Jurkat, Clone E6-1 (cell line): ENCODE measurements around the gene C12orf56.
"Not testable (repeated sequence)": the region's sequence is repeated elsewhere in the genome, so short reads cannot be mapped to it uniquely, and the experiment has no call there.

Experiments
- DNase-seq: peaks from one replicate; pipeline ENCODE4 v3.0.0-alpha.2; 2011; ENCODE audit warnings: low read depth, low spot score
- H3K4me3 ChIP-seq: 2 replicates; pipeline ENCODE4 v1.5.1; 2011; ENCODE audit warnings: mild to moderate bottlenecking, low read length, control low read depth, moderate library complexity

The C12orf56 gene

GRCh38 chr12:64256166-64256800 lies 134.3 kb downstream of the C12orf56 start:
- peak; percentile 26 for DNase-seq
- no peak overlapping the region for H3K4me3 ChIP-seq

GRCh38 chr12:64255249-64255648 lies 135.3 kb downstream of the C12orf56 start:
- no peak for DNase-seq
- H3K4me3 ChIP-seq = no peak overlapping the region

- no peak for DNase-seq
- no peak overlapping the region for H3K4me3 ChIP-seq
Observed at GRCh38 chr12:64253356-64253755, 137.2 kb downstream of the C12orf56 start.

- no peak overlapping the region for H3K4me3 ChIP-seq
- no peak for DNase-seq
Observed at GRCh38 chr12:64252681-64253080, 137.9 kb downstream of the C12orf56 start.

GRCh38 chr12:64243809-64244208 lies 146.7 kb downstream of the C12orf56 start:
- DNase-seq = no peak
- no peak overlapping the region for H3K4me3 ChIP-seq

- DNase-seq = no peak
- no peak overlapping the region for H3K4me3 ChIP-seq
Observed at GRCh38 chr12:64240781-64241180, 149.8 kb downstream of the C12orf56 start.

- no peak overlapping the region for H3K4me3 ChIP-seq
- DNase-seq = no peak
Observed at GRCh38 chr12:64237382-64237781, 153.2 kb downstream of the C12orf56 start.

- DNase-seq = no peak
- no peak overlapping the region for H3K4me3 ChIP-seq
Observed at GRCh38 chr12:64236549-64236948, 154.0 kb downstream of the C12orf56 start.

GRCh38 chr12:64232196-64232595 lies 158.4 kb downstream of the C12orf56 start:
- no peak overlapping the region for H3K4me3 ChIP-seq
- DNase-seq = no peak

- no peak overlapping the region for H3K4me3 ChIP-seq
- DNase-seq = no peak
Observed at GRCh38 chr12:64229796-64230195, 160.8 kb downstream of the C12orf56 start.

GRCh38 chr12:64229240-64229639 lies 161.3 kb downstream of the C12orf56 start:
- DNase-seq = no peak
- no peak overlapping the region for H3K4me3 ChIP-seq

- no peak overlapping the region for H3K4me3 ChIP-seq
- no peak for DNase-seq
Observed at GRCh38 chr12:64225626-64226025, 164.9 kb downstream of the C12orf56 start.

- DNase-seq = peak; percentile 84
- peak within 1 kb of the TSS; percentile 90 for H3K4me3 ChIP-seq
Observed at GRCh38 chr12:64222009-64222765, 168.4 kb downstream of the C12orf56 start, which contains the start of gene KICS2. TSS of gene KICS2 (minus strand) at chr12:64222296. CDS start at chr12:64222237, 59 bp downstream.

- peak; percentile 12 for DNase-seq
- H3K4me3 ChIP-seq = peak overlapping the region; percentile 90
Observed at GRCh38 chr12:64221651-64222008, 168.9 kb downstream of the C12orf56 start.

GRCh38 chr12:64220046-64220445 lies 170.5 kb downstream of the C12orf56 start:
- DNase-seq = no peak
- no peak overlapping the region for H3K4me3 ChIP-seq

GRCh38 chr12:64219145-64219544 lies 171.4 kb downstream of the C12orf56 start:
- DNase-seq = no peak
- H3K4me3 ChIP-seq = no peak overlapping the region

GRCh38 chr12:64218597-64218996 lies 172.0 kb downstream of the C12orf56 start:
- no peak overlapping the region for H3K4me3 ChIP-seq
- DNase-seq = no peak

- not testable (repeated sequence) for H3K4me3 ChIP-seq, DNase-seq
Observed at GRCh38 chr12:64217643-64218042, 172.9 kb downstream of the C12orf56 start.

GRCh38 chr12:64216239-64216638 lies 174.3 kb downstream of the C12orf56 start:
- no peak for DNase-seq
- H3K4me3 ChIP-seq = no peak overlapping the region
